Adipocyte (in vitro differentiated cells): Measurements from ENCODE around the gene BDKRB1.

ENCODE experiments used
- DNase-seq: peaks from one replicate; pipeline ENCODE4 v3.0.0-alpha.2; 2015; ENCODE audit warnings: low read depth
- H3K27me3 ChIP-seq: replicated peaks from 2 replicates; pipeline ENCODE4 v1.7.0; 2013; ENCODE audit warnings: mild to moderate bottlenecking, low read length, moderate library complexity; ENCODE audit not compliant: control insufficient read depth, insufficient read depth
- H3K36me3 ChIP-seq: 2 replicates; pipeline ENCODE4 v1.7.0; 2013; ENCODE audit warnings: low read length, mild to moderate bottlenecking, moderate library complexity; ENCODE audit not compliant: control insufficient read depth, insufficient read depth, severe bottlenecking
- H3K4me1 ChIP-seq: 2 replicates; pipeline ENCODE4 v1.7.0; 2013; ENCODE audit warnings: mild to moderate bottlenecking, low read length, moderate library complexity; ENCODE audit not compliant: control insufficient read depth, insufficient read depth
- H3K4me3 ChIP-seq: 2 replicates; pipeline ENCODE4 v1.7.0; 2013; ENCODE audit warnings: mild to moderate bottlenecking, low read length, moderate library complexity
- H3K9ac ChIP-seq: 2 replicates; pipeline ENCODE4 v1.7.0; 2013; ENCODE audit warnings: mild to moderate bottlenecking, low read length, moderate library complexity
- H3K9me3 ChIP-seq: 2 replicates; pipeline ENCODE4 v1.7.0; 2013; ENCODE audit warnings: mild to moderate bottlenecking, low read length, moderate library complexity; ENCODE audit not compliant: control insufficient read depth

The BDKRB1 gene

GRCh38 chr14:96272777-96273473 is 16.9 kb downstream of the BDKRB1 start:
- DNase-seq = no peak
- Histone ChIP-seq H3K9me3 (peaks cover 9% of the 10 kb centered on the region), H3K36me3 (no peaks in the 10 kb centered on the region), H3K9ac (no peak overlapping the region), H3K4me3 (no peak overlapping the region), H3K4me1 (peaks cover 35% of the 10 kb centered on the region), H3K27me3 (no peaks in the 10 kb centered on the region)

GRCh38 chr14:96273629-96274028 is 17.6 kb downstream of the BDKRB1 start:
- DNase-seq = no peak
- Histone ChIP-seq H3K9ac (no peak overlapping the region), H3K4me1 (peaks cover 32% of the 10 kb centered on the region), H3K36me3 (no peaks in the 10 kb centered on the region), H3K4me3 (no peak overlapping the region), H3K9me3 (peaks cover 13% of the 10 kb centered on the region), H3K27me3 (no peaks in the 10 kb centered on the region)

GRCh38 chr14:96274122-96274521 is 18.1 kb downstream of the BDKRB1 start:
- H3K9ac ChIP-seq = no peak overlapping the region
- no peak overlapping the region for H3K4me3 ChIP-seq
- H3K36me3 ChIP-seq = no peaks in the 10 kb centered on the region
- peaks cover 13% of the 10 kb centered on the region for H3K9me3 ChIP-seq
- no peak for DNase-seq
- no peaks in the 10 kb centered on the region for H3K27me3 ChIP-seq
- H3K4me1 ChIP-seq = peaks cover 29% of the 10 kb centered on the region

- DNase-seq = peak; percentile 74
- Histone ChIP-seq H3K4me1 (peaks cover 25% of the 10 kb centered on the region), H3K9ac (no peak overlapping the region), H3K9me3 (peaks cover 13% of the 10 kb centered on the region), H3K27me3 (no peaks in the 10 kb centered on the region), H3K36me3 (no peaks in the 10 kb centered on the region), H3K4me3 (no peak overlapping the region)
These were observed 18.5 kb downstream of the BDKRB1 start for GRCh38 chr14:96274543-96274942.

- H3K4me1 ChIP-seq = peaks cover 21% of the 10 kb centered on the region
- peaks cover 13% of the 10 kb centered on the region for H3K9me3 ChIP-seq
- peak overlapping the region; percentile 24 for H3K9ac ChIP-seq
- H3K27me3 ChIP-seq = no peaks in the 10 kb centered on the region
- DNase-seq = peak; percentile 91
- no peaks in the 10 kb centered on the region for H3K36me3 ChIP-seq
- no peak overlapping the region for H3K4me3 ChIP-seq
These were observed 19.4 kb downstream of the BDKRB1 start for GRCh38 chr14:96275177-96276112.

GRCh38 chr14:96277890-96278289 is 21.9 kb downstream of the BDKRB1 start:
- H3K4me1 ChIP-seq = peaks cover 17% of the 10 kb centered on the region
- H3K36me3 ChIP-seq = peaks cover 9% of the 10 kb centered on the region
- peaks cover 8% of the 10 kb centered on the region for H3K9me3 ChIP-seq
- H3K4me3 ChIP-seq = no peak overlapping the region
- no peak for DNase-seq
- no peaks in the 10 kb centered on the region for H3K27me3 ChIP-seq
- H3K9ac ChIP-seq = no peak overlapping the region

- Histone ChIP-seq H3K9me3 (peaks cover 8% of the 10 kb centered on the region), H3K27me3 (no peaks in the 10 kb centered on the region)
These were observed 23.6 kb downstream of the BDKRB1 start for GRCh38 chr14:96279564-96279963.

GRCh38 chr14:96280104-96280503 is 24.1 kb downstream of the BDKRB1 start:
- no peaks in the 10 kb centered on the region for H3K27me3 ChIP-seq
- peaks cover 7% of the 10 kb centered on the region for H3K4me1 ChIP-seq
- peaks cover 21% of the 10 kb centered on the region for H3K36me3 ChIP-seq
- H3K4me3 ChIP-seq = no peak overlapping the region
- H3K9me3 ChIP-seq = peaks cover 8% of the 10 kb centered on the region
- DNase-seq = no peak
- no peak overlapping the region for H3K9ac ChIP-seq

More at GRCh38 chr14:96279564-96279963, 23.6 kb downstream of the BDKRB1 start:
- Histone ChIP-seq H3K4me1 (peaks cover 12% of the 10 kb centered on the region), H3K36me3 (peaks cover 21% of the 10 kb centered on the region), H3K9ac (no peak overlapping the region), H3K4me3 (no peak overlapping the region)
- DNase-seq = no peak

GRCh38 chr14:96281486-96281885 is 25.5 kb downstream of the BDKRB1 start:
- H3K36me3 ChIP-seq = peaks cover 21% of the 10 kb centered on the region

GRCh38 chr14:96284008-96284407 is 28.0 kb downstream of the BDKRB1 start:
- DNase-seq = no peak
- peaks cover 29% of the 10 kb centered on the region for H3K36me3 ChIP-seq

More at GRCh38 chr14:96281486-96281885, 25.5 kb downstream of the BDKRB1 start:
- Histone ChIP-seq H3K4me3 (no peak overlapping the region), H3K9ac (no peak overlapping the region), H3K27me3 (no peaks in the 10 kb centered on the region), H3K4me1 (no peaks in the 10 kb centered on the region), H3K9me3 (peaks cover 8% of the 10 kb centered on the region)
- peak; percentile 36 for DNase-seq

GRCh38 chr14:96284430-96284829 is 28.4 kb downstream of the BDKRB1 start:
- no peak overlapping the region for H3K4me3 ChIP-seq
- H3K9ac ChIP-seq = no peak overlapping the region
- DNase-seq = no peak

More at GRCh38 chr14:96284008-96284407, 28.0 kb downstream of the BDKRB1 start:
- Histone ChIP-seq H3K9me3 (no peaks in the 10 kb centered on the region), H3K27me3 (no peaks in the 10 kb centered on the region), H3K4me3 (no peak overlapping the region), H3K9ac (no peak overlapping the region), H3K4me1 (peaks cover 8% of the 10 kb centered on the region)

More at GRCh38 chr14:96284430-96284829, 28.4 kb downstream of the BDKRB1 start:
- Histone ChIP-seq H3K36me3 (peaks cover 33% of the 10 kb centered on the region), H3K4me1 (peaks cover 8% of the 10 kb centered on the region), H3K27me3 (no peaks in the 10 kb centered on the region), H3K9me3 (no peaks in the 10 kb centered on the region)
